H1 (cell line): ENCODE data around the gene BLCAP. TPM values are rescaled to one million over a fixed set of nuclear protein-coding genes. Genes with fewer than 3 reads are reported as not detected.

Experiments
- CTCF ChIA-PET: fragments of 300-600 bp; sonication (Branson Sonifier 250); formaldehyde crosslinking; loops from one replicate; lab custom pipeline; 2021; ENCODE audit not compliant: partially characterized antibody; lab: Charles Lee
- POLR2A ChIA-PET: fragments of 300-600 bp; sonication (Branson Sonifier 250); formaldehyde crosslinking; loops from one replicate; lab custom pipeline; 2021; ENCODE audit warnings: inconsistent platforms; ENCODE audit not compliant: partially characterized antibody; lab: Charles Lee
- DNase-seq, 2 experiments: peaks; one replicate each; pipeline versions ENCODE4 v3.0.0 to v3.0.0-alpha.2; 2010 to 2022; ENCODE audit warnings: low spot score in 2 of 2, low read depth in 1 of 2, mixed read lengths in 1 of 2
- FAIRE-seq: peaks from 2 replicates; lab custom pipeline; 2011; peaks lifted over from hg19 to GRCh38; lab: Jason Lieb, UNC
- H2AFZ ChIP-seq: 2 replicates; pipeline ENCODE4 v1.8.1; 2012; ENCODE audit warnings: low read length, inconsistent platforms
- H2AK5ac ChIP-seq: 2 replicates; pipeline ENCODE4 v1.6.1; 2013; ENCODE audit warnings: low read depth, low read length
- H2BK120ac ChIP-seq: replicated peaks from 2 replicates; pipeline ENCODE3; 2013; ENCODE audit warnings: low read depth, low read length, inconsistent platforms
- H2BK12ac ChIP-seq: 2 replicates; pipeline ENCODE4 v1.6.1; 2013; ENCODE audit warnings: low read depth, low read length
- H2BK15ac ChIP-seq: 2 replicates; pipeline ENCODE4 v1.6.1; 2013; ENCODE audit warnings: low read length
- H2BK20ac ChIP-seq: 2 replicates; pipeline ENCODE4 v1.6.1; 2013; ENCODE audit warnings: low read length
- H2BK5ac ChIP-seq: 2 replicates; pipeline ENCODE4 v1.6.1; 2013; ENCODE audit warnings: low read depth, low read length
- H3K14ac ChIP-seq: 2 replicates; pipeline ENCODE4 v1.6.1; 2013; ENCODE audit warnings: inconsistent platforms; ENCODE audit not compliant: insufficient read length
- H3K18ac ChIP-seq: 2 replicates; pipeline ENCODE4 v1.6.1; 2013; ENCODE audit warnings: low read length; ENCODE audit errors: extremely low read depth
- H3K23ac ChIP-seq: 2 replicates; pipeline ENCODE4 v1.6.1; 2013; ENCODE audit warnings: inconsistent platforms; ENCODE audit not compliant: insufficient read length
- H3K23me2 ChIP-seq: 2 replicates; pipeline ENCODE4 v1.6.1; 2013; ENCODE audit warnings: low read depth, low read length
- H3K27ac ChIP-seq: 2 replicates; pipeline ENCODE4 v1.6.1; 2011; ENCODE audit warnings: low read depth, low read length, inconsistent platforms
- H3K27me3 ChIP-seq, 4 experiments: replicated peaks in 1 of 4; 1 replicate in 1 of 4; 2 replicates in 3 of 4; pipeline versions ENCODE4 v1.6.1 to v1.8.1; 2011 to 2013; ENCODE audit warnings: low read length in 3 of 4, mild to moderate bottlenecking in 3 of 4, inconsistent platforms in 2 of 4, mixed read lengths in 2 of 4, moderate library complexity in 1 of 4; ENCODE audit not compliant: control insufficient read depth in 3 of 4, insufficient read depth in 3 of 4; ENCODE audit errors: extremely low read depth in 1 of 4
- H3K36me3 ChIP-seq, 4 experiments: 2 replicates each; pipeline versions ENCODE4 v1.6.1 to v1.8.1; 2011 to 2013; ENCODE audit warnings: mild to moderate bottlenecking in 4 of 4, low read length in 3 of 4, moderate library complexity in 2 of 4, control low read depth in 1 of 4, inconsistent platforms in 1 of 4; ENCODE audit not compliant: insufficient read depth in 4 of 4, control insufficient read depth in 2 of 4
- H3K4ac ChIP-seq: replicated peaks from 2 replicates; pipeline ENCODE3; 2013; ENCODE audit warnings: low read length, low read depth, mixed read lengths, inconsistent platforms; ENCODE audit not compliant: insufficient read length
- H3K4me1 ChIP-seq, 4 experiments: replicated peaks in 1 of 4; 1 replicate in 1 of 4; 2 replicates in 3 of 4; pipeline versions ENCODE4 v1.6.1 to v1.8.1; 2011 to 2013; ENCODE audit warnings: low read length in 3 of 4, inconsistent platforms in 2 of 4, mixed read lengths in 1 of 4; ENCODE audit not compliant: insufficient read depth in 4 of 4, control insufficient read depth in 3 of 4
- H3K4me2 ChIP-seq, 2 experiments: 2 replicates each; pipeline versions ENCODE4 v1.6.1 to v1.8.1; 2011 to 2013; ENCODE audit warnings: low read depth in 2 of 2, low read length in 2 of 2, control low read depth in 1 of 2, inconsistent platforms in 1 of 2, mild to moderate bottlenecking in 1 of 2; ENCODE audit not compliant: insufficient read depth in 1 of 2
- H3K4me3 ChIP-seq, 4 experiments: fragments of 200-600, 300-600 bp in 1 of 4; sonication (generic), shearing (Covaris generic), sonication (Bioruptor Twin) in 1 of 4; 2 replicates each; pipeline versions ENCODE4 v1.5.1 to v1.8.1; 2011 to 2016; ENCODE audit warnings: low read length in 4 of 4, low read depth in 3 of 4, control low read depth in 2 of 4, inconsistent platforms in 2 of 4, mild to moderate bottlenecking in 2 of 4, mixed read lengths in 1 of 4, moderate library complexity in 1 of 4; ENCODE audit not compliant: insufficient read depth in 2 of 4; ENCODE audit errors: extremely low read depth in 1 of 4
- H3K56ac ChIP-seq: replicated peaks from 2 replicates; pipeline ENCODE3; 2013; ENCODE audit warnings: low read depth, mild to moderate bottlenecking, mixed read lengths, low read length, inconsistent platforms; ENCODE audit not compliant: insufficient read length
- H3K79me1 ChIP-seq: 2 replicates; pipeline ENCODE4 v1.6.1; 2013; ENCODE audit warnings: low read depth, low read length, control low read depth
- H3K79me2 ChIP-seq, 2 experiments: 2 replicates each; pipeline versions ENCODE4 v1.6.1 to v1.8.1; 2012 to 2013; ENCODE audit warnings: low read length in 2 of 2, mild to moderate bottlenecking in 2 of 2, inconsistent platforms in 1 of 2; ENCODE audit not compliant: insufficient read depth in 2 of 2, control insufficient read depth in 1 of 2
- H3K9ac ChIP-seq, 4 experiments: replicated peaks in 1 of 4; 1 replicate in 1 of 4; 2 replicates in 3 of 4; pipeline versions ENCODE4 v1.6.1 to v1.8.1; 2011 to 2013; ENCODE audit warnings: low read depth in 3 of 4, low read length in 3 of 4, control low read depth in 2 of 4, mild to moderate bottlenecking in 2 of 4, moderate library complexity in 2 of 4, inconsistent platforms in 1 of 4; ENCODE audit errors: extremely low read depth in 1 of 4
- H3K9me3 ChIP-seq, 2 experiments: 2 replicates each; pipeline versions ENCODE4 v1.6.1 to v1.8.1; 2012 to 2013; ENCODE audit warnings: mild to moderate bottlenecking in 2 of 2, moderate library complexity in 2 of 2, control low read depth in 1 of 2, inconsistent platforms in 1 of 2, low read depth in 1 of 2, low read length in 1 of 2, mixed read lengths in 1 of 2; ENCODE audit not compliant: insufficient read depth in 2 of 2
- H4K20me1 ChIP-seq, 2 experiments: replicated peaks in 1 of 2; 2 replicates each; pipeline versions ENCODE3 to v1.8.1; 2011 to 2013; ENCODE audit warnings: inconsistent platforms in 2 of 2, low read length in 2 of 2, mild to moderate bottlenecking in 1 of 2; ENCODE audit not compliant: insufficient read depth in 2 of 2, control insufficient read depth in 1 of 2
- H4K5ac ChIP-seq: 2 replicates; pipeline ENCODE4 v1.6.1; 2013; ENCODE audit warnings: low read length, low read depth, mixed read lengths, inconsistent platforms; ENCODE audit not compliant: insufficient read length
- H4K8ac ChIP-seq: 2 replicates; pipeline ENCODE4 v1.8.0; 2013; ENCODE audit warnings: mild to moderate bottlenecking, moderate library complexity, low read length, inconsistent platforms; ENCODE audit not compliant: insufficient read depth; ENCODE audit errors: extremely low read depth
- H4K91ac ChIP-seq: replicated peaks from 2 replicates; pipeline ENCODE3; 2013; ENCODE audit warnings: low read length, mixed read lengths, inconsistent platforms; ENCODE audit not compliant: insufficient read length
- CBX5 ChIP-seq: fragments of 300-800, 300-1000 bp; sonication (generic); IDR thresholded peaks from 2 replicates; pipeline ENCODE4 v1.7.1; 2016; ENCODE audit warnings: antibody characterized with exemption, low read length, low read depth
- EP300 ChIP-seq, 2 experiments: IDR thresholded peaks; 1 replicate in 1 of 2; 2 replicates in 1 of 2; pipeline ENCODE4 v1.6.1; 2011 to 2012; ENCODE audit warnings: low read depth in 2 of 2, low read length in 2 of 2, mild to moderate bottlenecking in 2 of 2, borderline replicate concordance in 1 of 2, inconsistent platforms in 1 of 2, moderate library complexity in 1 of 2
- FOSL1 ChIP-seq: IDR thresholded peaks from 2 replicates; pipeline ENCODE4 v1.6.1; 2011; ENCODE audit warnings: mild to moderate bottlenecking, low read depth, low read length, moderate library complexity; ENCODE audit not compliant: insufficient read depth
- HDAC2 ChIP-seq, 2 experiments: fragments of 300-600 bp in 1 of 2; sonication (generic) in 1 of 2; IDR thresholded peaks; 2 replicates each; pipeline ENCODE4 v1.6.1; 2011 to 2012; ENCODE audit warnings: low read depth in 2 of 2, low read length in 2 of 2, mild to moderate bottlenecking in 2 of 2, moderate library complexity in 2 of 2, borderline replicate concordance in 1 of 2, inconsistent platforms in 1 of 2
- KDM5A ChIP-seq: fragments of 200-600 bp; IDR thresholded peaks from 2 replicates; pipeline ENCODE4 v1.7.1; 2012; ENCODE audit warnings: mild to moderate bottlenecking, low read length, inconsistent platforms, mixed read lengths
- SIRT6 ChIP-seq: IDR thresholded peaks from one replicate; pipeline ENCODE4 v1.7.1; 2012; ENCODE audit warnings: low read length, inconsistent platforms
- SRF ChIP-seq: IDR thresholded peaks from 2 replicates; pipeline ENCODE4 v1.6.1; 2011; ENCODE audit warnings: mild to moderate bottlenecking, low read depth, low read length, moderate library complexity
- SUZ12 ChIP-seq: fragments of 200-600 bp; sonication (generic); IDR thresholded peaks from 2 replicates; pipeline ENCODE4 v1.6.1; 2012; ENCODE audit warnings: mild to moderate bottlenecking, inconsistent platforms, low read length, moderate library complexity, mixed read lengths
- TAF1 ChIP-seq: IDR thresholded peaks from 2 replicates; pipeline ENCODE4 v1.6.1; 2011; ENCODE audit warnings: mild to moderate bottlenecking, low read depth, low read length
- TAF7 ChIP-seq: optimal IDR thresholded peaks from 2 replicates; pipeline ENCODE3; 2011; ENCODE audit warnings: low read depth, mild to moderate bottlenecking, inconsistent platforms, low read length, moderate library complexity, borderline replicate concordance
- WGBS, 2 experiments: shearing (Covaris generic) in 1 of 2; methylation state at CpG; one replicate each; pipeline versions ENCODE4 v1.1.6 to v1.1.7; 2013 to 2015; ENCODE audit warnings: low lambda C conversion rate in 2 of 2, mixed read lengths in 2 of 2, inconsistent platforms in 1 of 2, low coverage in 1 of 2, missing lambda C conversion rate in 1 of 2; ENCODE audit not compliant: insufficient replicate concordance in 2 of 2, insufficient coverage in 1 of 2, insufficient read length in 1 of 2; ENCODE audit errors: extremely low coverage in 1 of 2, missing lambda C conversion rate in 1 of 2; 5-methylcytosine and 5-hydroxymethylcytosine counted together
- polyA plus RNA-seq, 7 experiments: library from polyadenylated mRNA; depleted of rRNA in 3 of 7; stranded (reverse) in 5 of 7; unstranded in 2 of 7; fragments of >200 nt in 5 of 7; fragments of 200-250 nt in 2 of 7; gene quantifications; 1 replicate in 5 of 7; 2 replicates in 1 of 7; 4 replicates in 1 of 7; pipeline versions ENCODE4 v1.2.1 to v1.2.3, GENCODE V29; 2011 to 2013; ENCODE audit warnings: missing spikeins in 2 of 7, mixed read lengths in 2 of 7
- total RNA-seq: library from RNA; stranded (reverse); fragmentation: NEBNext Ultra II Directional; extraction: Animal tissue kit (Norgen Biotek cat#: 25700); gene quantifications from 2 replicates; pipeline ENCODE4 v1.2.1, GENCODE V29; 2021
- TF ChIP-seq, protein P1 (sequence below): IDR thresholded peaks from 2 replicates; pipeline ENCODE4 v1.6.1; 2012; ENCODE audit warnings: inconsistent platforms

The BLCAP gene
- total and polyA plus RNA-seq, 2 of the 8 experiments (the other 6 are each of a cell fraction or from before 2014, with no cell fraction given): 60.3 to 72.2 TPM

- Histone ChIP-seq H4K91ac (peak overlapping the region; percentile 42), H3K4me1 (peaks cover 2 to 14% (median 7%) of the 10 kb centered on the region in 4 experiments; a peak in 5 of 7 replicates), H3K4me3 (no peak overlapping the region), H2BK120ac (no peak overlapping the region), H2BK12ac (no peak overlapping the region), H3K18ac (no peak overlapping the region; the same call in 1 of the 2 replicates), H3K9me3 (no peaks in the 10 kb centered on the region), H3K4ac (no peak overlapping the region), H3K23me2 (peaks cover 2% of the 10 kb centered on the region; the same call in 1 of the 2 replicates), H2AFZ (no peak overlapping the region), H3K36me3 (no peaks in the 10 kb centered on the region), H3K14ac (no peak overlapping the region), H3K27me3 (peaks cover 0 to 13% (median 5%) of the 10 kb centered on the region in 4 experiments; a peak in 5 of 7 replicates), H4K20me1 (no peaks in the 10 kb centered on the region), H3K56ac (no peak overlapping the region), H3K27ac (no peak overlapping the region), H4K5ac (no peak overlapping the region), H3K23ac (no peak overlapping the region), H3K79me2 (no peaks in the 10 kb centered on the region), H2BK15ac (no peak overlapping the region), H2BK20ac (no peak overlapping the region), H3K9ac (no peak overlapping the region), H3K4me2 (peak overlapping the region in 1 of 2 experiments; percentile 32; a peak in 1 of 4 replicates), H2AK5ac (no peak overlapping the region), H3K79me1 (no peaks in the 10 kb centered on the region), H4K8ac (no peak overlapping the region), H2BK5ac (no peak overlapping the region)
- ChIA-PET POLR2A (no interaction called here), CTCF (interaction anchor here (0.6 to 5.6 kb wide), 103 partner anchors 9 to 651 kb away, joined by 3 to 55 read pairs (median 4); partner anchors contain the start of genes RPRD1B, TTI1 and VSTM2L)
- WGBS, 2 experiments: 22% methylated on average over 34 of the region's 34 CpGs; no CpG with 5 or more reads in 1 of the 2 experiments
- no peak for FAIRE-seq
- peak in 1 of 2 experiments; percentile 93 for DNase-seq
- TF ChIP-seq KDM5A (no peak), EP300 (IDR thresholded peaks at IDR 0.05; ENCODE audit: borderline replicate concordance in 1 of 2, low read depth in 2 of 2, low read length in 2 of 2) (no peak; a peak in 1 of 3 replicates), SUZ12 (no peak), SIRT6 (no peak), SRF (no peak), CBX5 (no peak), FOSL1 (no peak), TAF7 (peak; percentile 25), TAF1 (no peak), HDAC2 (IDR thresholded peaks at IDR 0.05; ENCODE audit: borderline replicate concordance in 1 of 2, low read depth in 2 of 2, low read length in 2 of 2) (peak; percentile 58 to 63; a peak in 1 of 4 replicates)
- TF ChIP-seq, protein P1, sequence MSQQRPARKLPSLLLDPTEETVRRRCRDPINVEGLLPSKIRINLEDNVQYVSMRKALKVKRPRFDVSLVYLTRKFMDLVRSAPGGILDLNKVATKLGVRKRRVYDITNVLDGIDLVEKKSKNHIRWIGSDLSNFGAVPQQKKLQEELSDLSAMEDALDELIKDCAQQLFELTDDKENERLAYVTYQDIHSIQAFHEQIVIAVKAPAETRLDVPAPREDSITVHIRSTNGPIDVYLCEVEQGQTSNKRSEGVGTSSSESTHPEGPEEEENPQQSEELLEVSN: no peak
Measured at GRCh38 chr20:37564388-37565133, 36.9 kb upstream of the BLCAP start.
